Neural cell (in vitro differentiated cells): ENCODE measurements around the gene C21orf91. TPM values are rescaled to one million over a fixed set of nuclear protein-coding genes. Genes with fewer than 3 reads are reported as not detected.

ENCODE experiments used
- H2AFZ ChIP-seq: fragments of 200-600, 300-800 bp; sonication (generic), shearing (Covaris generic); 2 replicates; pipeline ENCODE4 v1.6.0; 2014; ENCODE audit warnings: low read depth, mild to moderate bottlenecking, antibody characterized with exemption, low read length, moderate library complexity
- H3F3A ChIP-seq: fragments of 200-600 bp; shearing (Covaris generic); 2 replicates; pipeline ENCODE4 v1.6.1; 2016; ENCODE audit warnings: mild to moderate bottlenecking, moderate library complexity, mixed read lengths, antibody characterized with exemption, low read length; ENCODE audit not compliant: insufficient read depth, poor library complexity, severe bottlenecking
- H3K27ac ChIP-seq: fragments of 200-600, 300-800 bp; sonication (generic), shearing (Covaris generic); 2 replicates; pipeline ENCODE4 v1.5.1; 2014; ENCODE audit warnings: mild to moderate bottlenecking, low read length, moderate library complexity
- H3K27me3 ChIP-seq: fragments of 300-800, 200-600 bp; sonication (generic), shearing (Covaris generic); 2 replicates; pipeline ENCODE4 v1.6.0; 2014; ENCODE audit warnings: mild to moderate bottlenecking, low read depth, low read length, moderate library complexity; ENCODE audit not compliant: insufficient read depth
- H3K36me3 ChIP-seq: fragments of 300-800, 200-600 bp; sonication (generic), shearing (Covaris generic); 2 replicates; pipeline ENCODE4 v1.5.1; 2014; ENCODE audit warnings: mild to moderate bottlenecking, antibody characterized with exemption, low read length, moderate library complexity; ENCODE audit not compliant: insufficient read depth
- H3K4me2 ChIP-seq: fragments of 300-800, 200-600 bp; sonication (generic), shearing (Covaris generic); 2 replicates; pipeline ENCODE4 v1.6.0; 2014; ENCODE audit warnings: mild to moderate bottlenecking, low read length
- H3K4me3 ChIP-seq: fragments of 300-800, 200-600 bp; sonication (generic), shearing (Covaris generic); 2 replicates; pipeline ENCODE4 v1.5.1; 2014; ENCODE audit warnings: mild to moderate bottlenecking, low read length, moderate library complexity
- H3K79me2 ChIP-seq: fragments of 200-600 bp; shearing (Covaris generic); replicated peaks from 2 replicates; pipeline ENCODE4 v1.6.0; 2014; ENCODE audit warnings: mild to moderate bottlenecking, low read length, moderate library complexity; ENCODE audit not compliant: insufficient read depth
- H3K9ac ChIP-seq: fragments of 300-800, 200-600 bp; sonication (generic), shearing (Covaris generic); 2 replicates; pipeline ENCODE4 v1.6.1; 2016; ENCODE audit warnings: mild to moderate bottlenecking, low read length, mixed read lengths
- H3K9me2 ChIP-seq: fragments of 200-600 bp; shearing (Covaris generic); 2 replicates; pipeline ENCODE4 v1.6.1; 2016; ENCODE audit warnings: mild to moderate bottlenecking, low read length, mixed read lengths; ENCODE audit not compliant: insufficient read depth
- H3K9me3 ChIP-seq: fragments of 200-600, 300-800 bp; sonication (generic), shearing (Covaris generic); 2 replicates; pipeline ENCODE4 v1.6.1; 2016; ENCODE audit warnings: mild to moderate bottlenecking, mixed run types, low read length, moderate library complexity, mixed read lengths
- H4K20me1 ChIP-seq: fragments of 200-600 bp; shearing (Covaris generic); 2 replicates; pipeline ENCODE4 v1.6.1; 2016; ENCODE audit warnings: mild to moderate bottlenecking, mixed run types; ENCODE audit not compliant: insufficient read depth
- EP300 ChIP-seq: fragments of 450-650 bp; conservative IDR thresholded peaks from 2 replicates; pipeline ENCODE4 v1.6.1; 2014; ENCODE audit warnings: antibody characterized with exemption, mild to moderate bottlenecking, moderate library complexity; ENCODE audit not compliant: poor library complexity, severe bottlenecking
- EZH2 ChIP-seq: fragments of 200-600, 300-800 bp; shearing (Covaris generic), sonication (generic); IDR thresholded peaks from 2 replicates; pipeline ENCODE4 v1.6.1; 2014; ENCODE audit warnings: antibody characterized with exemption, low read length, borderline replicate concordance, mild to moderate bottlenecking; ENCODE audit not compliant: insufficient read depth, poor library complexity, severe bottlenecking
- MXI1 ChIP-seq: fragments of 450-650 bp; conservative IDR thresholded peaks from 2 replicates; pipeline ENCODE4 v1.6.1; 2014; ENCODE audit warnings: antibody characterized with exemption, mild to moderate bottlenecking; ENCODE audit not compliant: poor library complexity, severe bottlenecking
- POLR2AphosphoS5 ChIP-seq: IDR thresholded peaks from 2 replicates; pipeline ENCODE4 v1.6.1; 2012
- RAD21 ChIP-seq: fragments of 450-650 bp; conservative IDR thresholded peaks from 2 replicates; pipeline ENCODE4 v1.6.1; 2014; ENCODE audit warnings: antibody characterized with exemption, mild to moderate bottlenecking, moderate library complexity
- REST ChIP-seq: IDR thresholded peaks from 2 replicates; pipeline ENCODE4 v1.6.1; 2012; ENCODE audit warnings: borderline replicate concordance
- SMC3 ChIP-seq: fragments of 450-650 bp; conservative IDR thresholded peaks from 2 replicates; pipeline ENCODE4 v1.6.1; 2014; ENCODE audit warnings: antibody characterized with exemption, mild to moderate bottlenecking, moderate library complexity; ENCODE audit not compliant: poor library complexity
- TAF1 ChIP-seq: IDR thresholded peaks from 2 replicates; pipeline ENCODE4 v1.6.1; 2012; ENCODE audit warnings: low read depth
- polyA plus RNA-seq: library from polyadenylated mRNA; depleted of rRNA; stranded (reverse); fragments of >200 nt; gene quantifications from 2 replicates; pipeline ENCODE4 v1.2.3, GENCODE V29; 2014
- TF ChIP-seq, protein P1 (sequence below): fragments of 450-650 bp; IDR thresholded peaks from 2 replicates; pipeline ENCODE4 v1.5.1; 2014; ENCODE audit warnings: antibody characterized with exemption, mild to moderate bottlenecking, moderate library complexity; ENCODE audit not compliant: poor library complexity, severe bottlenecking

The C21orf91 gene
- polyA plus RNA-seq, 1 donor from 2014 or later: 19.6 TPM

DNA sequence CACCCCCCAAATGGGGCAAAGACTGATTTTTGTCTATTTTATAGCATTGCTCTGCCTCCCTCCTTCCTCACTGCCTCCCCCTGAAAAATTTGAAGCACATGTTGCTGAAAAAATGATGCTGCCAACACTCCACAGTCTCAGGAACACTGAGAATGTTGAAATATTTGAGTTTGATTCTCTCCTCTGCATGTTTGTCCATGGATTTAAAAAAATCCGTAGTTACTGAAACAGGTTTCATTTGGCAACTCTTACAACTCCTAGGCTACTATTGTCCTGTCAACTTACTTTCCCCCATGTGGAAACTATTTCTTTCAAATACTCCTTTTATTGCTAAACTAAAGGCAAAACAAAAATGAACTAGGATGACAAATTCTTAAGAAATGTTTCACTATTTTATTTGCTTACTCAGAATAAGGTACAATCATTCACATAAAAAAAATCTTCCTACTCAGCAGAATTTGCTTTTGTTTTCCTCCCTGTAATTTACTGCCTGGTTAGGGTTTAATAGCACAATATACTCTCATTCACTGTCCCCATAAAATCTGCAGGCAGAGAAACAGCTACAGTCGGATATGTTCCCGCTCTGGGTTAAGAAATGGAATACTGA is 50.2 kb downstream of the C21orf91 start:
- Histone ChIP-seq H3F3A (no peaks in the 10 kb centered on the region), H3K79me2 (no peaks in the 10 kb centered on the region), H3K9ac (no peak overlapping the region), H3K36me3 (no peaks in the 10 kb centered on the region), H4K20me1 (no peaks in the 10 kb centered on the region), H2AFZ (no peak overlapping the region), H3K27me3 (no peaks in the 10 kb centered on the region), H3K4me3 (no peak overlapping the region), H3K27ac (no peak overlapping the region), H3K9me3 (no peaks in the 10 kb centered on the region), H3K4me2 (no peak overlapping the region), H3K9me2 (no peaks in the 10 kb centered on the region)
- no peak for TF ChIP-seq SMC3
- TF ChIP-seq TAF1: no peak
- TF ChIP-seq RAD21: no peak
- no peak for TF ChIP-seq EP300
- no peak for TF ChIP-seq REST
- TF ChIP-seq EZH2: no peak
- TF ChIP-seq POLR2AphosphoS5: no peak
- TF ChIP-seq, protein P1, sequence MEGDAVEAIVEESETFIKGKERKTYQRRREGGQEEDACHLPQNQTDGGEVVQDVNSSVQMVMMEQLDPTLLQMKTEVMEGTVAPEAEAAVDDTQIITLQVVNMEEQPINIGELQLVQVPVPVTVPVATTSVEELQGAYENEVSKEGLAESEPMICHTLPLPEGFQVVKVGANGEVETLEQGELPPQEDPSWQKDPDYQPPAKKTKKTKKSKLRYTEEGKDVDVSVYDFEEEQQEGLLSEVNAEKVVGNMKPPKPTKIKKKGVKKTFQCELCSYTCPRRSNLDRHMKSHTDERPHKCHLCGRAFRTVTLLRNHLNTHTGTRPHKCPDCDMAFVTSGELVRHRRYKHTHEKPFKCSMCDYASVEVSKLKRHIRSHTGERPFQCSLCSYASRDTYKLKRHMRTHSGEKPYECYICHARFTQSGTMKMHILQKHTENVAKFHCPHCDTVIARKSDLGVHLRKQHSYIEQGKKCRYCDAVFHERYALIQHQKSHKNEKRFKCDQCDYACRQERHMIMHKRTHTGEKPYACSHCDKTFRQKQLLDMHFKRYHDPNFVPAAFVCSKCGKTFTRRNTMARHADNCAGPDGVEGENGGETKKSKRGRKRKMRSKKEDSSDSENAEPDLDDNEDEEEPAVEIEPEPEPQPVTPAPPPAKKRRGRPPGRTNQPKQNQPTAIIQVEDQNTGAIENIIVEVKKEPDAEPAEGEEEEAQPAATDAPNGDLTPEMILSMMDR: no peak
- no peak for TF ChIP-seq MXI1

DNA sequence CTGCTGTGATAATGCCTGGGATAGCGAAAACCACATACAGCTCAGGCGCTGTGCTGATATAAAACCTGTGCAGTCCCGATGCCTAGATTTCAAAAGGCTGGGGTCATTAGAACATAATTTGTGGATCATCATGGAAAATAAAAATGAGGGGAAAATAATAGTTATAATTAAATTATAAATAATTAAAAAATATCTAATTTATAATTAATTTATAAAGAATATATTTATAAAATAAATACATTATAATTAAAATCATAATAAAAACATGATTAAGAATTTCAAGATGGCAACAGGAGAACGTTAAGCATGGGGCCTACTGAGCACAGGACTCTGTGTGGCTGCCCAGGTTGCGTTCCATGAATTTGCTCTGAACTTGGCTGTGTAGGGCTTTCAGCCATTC is 53.9 kb downstream of the C21orf91 start:
- Histone ChIP-seq H3K79me2 (no peaks in the 10 kb centered on the region), H4K20me1 (no peaks in the 10 kb centered on the region), H3K9me2 (no peaks in the 10 kb centered on the region), H2AFZ (no peak overlapping the region), H3K4me3 (no peak overlapping the region), H3K27me3 (no peaks in the 10 kb centered on the region), H3K9me3 (no peaks in the 10 kb centered on the region), H3K9ac (no peak overlapping the region), H3F3A (no peaks in the 10 kb centered on the region), H3K27ac (no peak overlapping the region), H3K4me2 (no peak overlapping the region), H3K36me3 (no peaks in the 10 kb centered on the region)
- TF ChIP-seq MXI1 (no peak), POLR2AphosphoS5 (no peak), RAD21 (no peak), EZH2 (no peak)
- TF ChIP-seq, protein P1: no peak
